Neural cell (in vitro differentiated cells): Measurements from ENCODE around the gene DMXL2. TPM values are rescaled to one million over a fixed set of nuclear protein-coding genes. Genes with fewer than 3 reads are reported as not detected.

Experiments used
- H2AFZ ChIP-seq: fragments of 200-600, 300-800 bp; sonication (generic), shearing (Covaris generic); 2 replicates; pipeline ENCODE4 v1.6.0; 2014; ENCODE audit warnings: low read depth, mild to moderate bottlenecking, antibody characterized with exemption, low read length, moderate library complexity
- H3F3A ChIP-seq: fragments of 200-600 bp; shearing (Covaris generic); 2 replicates; pipeline ENCODE4 v1.6.1; 2016; ENCODE audit warnings: mild to moderate bottlenecking, moderate library complexity, mixed read lengths, antibody characterized with exemption, low read length; ENCODE audit not compliant: insufficient read depth, poor library complexity, severe bottlenecking
- H3K27ac ChIP-seq: fragments of 200-600, 300-800 bp; sonication (generic), shearing (Covaris generic); 2 replicates; pipeline ENCODE4 v1.5.1; 2014; ENCODE audit warnings: mild to moderate bottlenecking, low read length, moderate library complexity
- H3K27me3 ChIP-seq: fragments of 300-800, 200-600 bp; sonication (generic), shearing (Covaris generic); 2 replicates; pipeline ENCODE4 v1.6.0; 2014; ENCODE audit warnings: mild to moderate bottlenecking, low read depth, low read length, moderate library complexity; ENCODE audit not compliant: insufficient read depth
- H3K36me3 ChIP-seq: fragments of 300-800, 200-600 bp; sonication (generic), shearing (Covaris generic); 2 replicates; pipeline ENCODE4 v1.5.1; 2014; ENCODE audit warnings: mild to moderate bottlenecking, antibody characterized with exemption, low read length, moderate library complexity; ENCODE audit not compliant: insufficient read depth
- H3K4me2 ChIP-seq: fragments of 300-800, 200-600 bp; sonication (generic), shearing (Covaris generic); 2 replicates; pipeline ENCODE4 v1.6.0; 2014; ENCODE audit warnings: mild to moderate bottlenecking, low read length
- H3K4me3 ChIP-seq: fragments of 300-800, 200-600 bp; sonication (generic), shearing (Covaris generic); 2 replicates; pipeline ENCODE4 v1.5.1; 2014; ENCODE audit warnings: mild to moderate bottlenecking, low read length, moderate library complexity
- H3K79me2 ChIP-seq: fragments of 200-600 bp; shearing (Covaris generic); replicated peaks from 2 replicates; pipeline ENCODE4 v1.6.0; 2014; ENCODE audit warnings: mild to moderate bottlenecking, low read length, moderate library complexity; ENCODE audit not compliant: insufficient read depth
- H3K9ac ChIP-seq: fragments of 300-800, 200-600 bp; sonication (generic), shearing (Covaris generic); 2 replicates; pipeline ENCODE4 v1.6.1; 2016; ENCODE audit warnings: mild to moderate bottlenecking, low read length, mixed read lengths
- H3K9me2 ChIP-seq: fragments of 200-600 bp; shearing (Covaris generic); 2 replicates; pipeline ENCODE4 v1.6.1; 2016; ENCODE audit warnings: mild to moderate bottlenecking, low read length, mixed read lengths; ENCODE audit not compliant: insufficient read depth
- H3K9me3 ChIP-seq: fragments of 200-600, 300-800 bp; sonication (generic), shearing (Covaris generic); 2 replicates; pipeline ENCODE4 v1.6.1; 2016; ENCODE audit warnings: mild to moderate bottlenecking, mixed run types, low read length, moderate library complexity, mixed read lengths
- H4K20me1 ChIP-seq: fragments of 200-600 bp; shearing (Covaris generic); 2 replicates; pipeline ENCODE4 v1.6.1; 2016; ENCODE audit warnings: mild to moderate bottlenecking, mixed run types; ENCODE audit not compliant: insufficient read depth
- EP300 ChIP-seq: fragments of 450-650 bp; conservative IDR thresholded peaks from 2 replicates; pipeline ENCODE4 v1.6.1; 2014; ENCODE audit warnings: antibody characterized with exemption, mild to moderate bottlenecking, moderate library complexity; ENCODE audit not compliant: poor library complexity, severe bottlenecking
- EZH2 ChIP-seq: fragments of 200-600, 300-800 bp; shearing (Covaris generic), sonication (generic); IDR thresholded peaks from 2 replicates; pipeline ENCODE4 v1.6.1; 2014; ENCODE audit warnings: antibody characterized with exemption, low read length, borderline replicate concordance, mild to moderate bottlenecking; ENCODE audit not compliant: insufficient read depth, poor library complexity, severe bottlenecking
- MXI1 ChIP-seq: fragments of 450-650 bp; conservative IDR thresholded peaks from 2 replicates; pipeline ENCODE4 v1.6.1; 2014; ENCODE audit warnings: antibody characterized with exemption, mild to moderate bottlenecking; ENCODE audit not compliant: poor library complexity, severe bottlenecking
- POLR2AphosphoS5 ChIP-seq: IDR thresholded peaks from 2 replicates; pipeline ENCODE4 v1.6.1; 2012
- RAD21 ChIP-seq: fragments of 450-650 bp; conservative IDR thresholded peaks from 2 replicates; pipeline ENCODE4 v1.6.1; 2014; ENCODE audit warnings: antibody characterized with exemption, mild to moderate bottlenecking, moderate library complexity
- SMC3 ChIP-seq: fragments of 450-650 bp; conservative IDR thresholded peaks from 2 replicates; pipeline ENCODE4 v1.6.1; 2014; ENCODE audit warnings: antibody characterized with exemption, mild to moderate bottlenecking, moderate library complexity; ENCODE audit not compliant: poor library complexity
- TAF1 ChIP-seq: IDR thresholded peaks from 2 replicates; pipeline ENCODE4 v1.6.1; 2012; ENCODE audit warnings: low read depth
- polyA plus RNA-seq: library from polyadenylated mRNA; depleted of rRNA; stranded (reverse); fragments of >200 nt; gene quantifications from 2 replicates; pipeline ENCODE4 v1.2.3, GENCODE V29; 2014
- TF ChIP-seq, protein P1 (sequence below): fragments of 450-650 bp; IDR thresholded peaks from 2 replicates; pipeline ENCODE4 v1.5.1; 2014; ENCODE audit warnings: antibody characterized with exemption, mild to moderate bottlenecking, moderate library complexity; ENCODE audit not compliant: poor library complexity, severe bottlenecking
- TF ChIP-seq, protein P2 (sequence below): IDR thresholded peaks from 2 replicates; pipeline ENCODE4 v1.6.1; 2012; ENCODE audit warnings: borderline replicate concordance

DMXL2 gene
- polyA plus RNA-seq, 1 donor from 2014 or later: 176 TPM

DNA sequence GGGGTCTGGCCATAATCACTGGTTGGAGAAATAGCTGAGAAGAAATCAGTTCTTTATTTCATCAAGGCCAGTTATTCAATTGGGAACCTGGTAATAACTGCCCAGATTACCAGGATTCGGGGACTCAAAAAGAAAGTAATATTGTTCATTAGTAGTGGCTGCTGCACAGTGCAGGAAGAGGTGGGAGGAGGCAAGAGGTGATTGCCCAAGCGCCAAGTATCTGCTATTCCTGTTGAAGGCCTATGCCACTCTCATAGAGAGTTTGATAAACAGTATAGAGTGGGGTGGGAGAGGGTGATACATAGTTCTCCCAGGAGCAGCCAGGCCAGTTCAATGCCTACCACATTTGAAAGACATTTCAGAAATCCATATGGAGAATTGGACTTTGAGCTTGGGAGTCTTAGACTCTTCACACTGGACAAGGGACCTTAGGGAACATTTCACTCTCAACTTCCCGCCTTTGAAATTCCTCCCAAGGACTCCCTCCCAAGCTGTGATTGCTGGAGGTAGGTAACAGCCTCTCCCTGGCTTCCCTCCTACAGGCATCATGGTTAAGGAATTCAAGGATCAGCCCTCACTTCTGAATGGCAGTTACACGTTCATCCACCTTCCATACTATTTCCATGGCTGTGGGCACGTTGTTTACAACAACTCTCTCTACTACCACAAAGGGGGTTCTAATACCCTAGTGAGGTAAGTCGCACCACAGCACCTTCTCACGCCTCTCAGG is 221.4 kb downstream of the DMXL2 start:
- no peak overlapping the region for H3K9ac ChIP-seq
- no peak overlapping the region for H3K27ac ChIP-seq
- H3K79me2 ChIP-seq: no peaks in the 10 kb centered on the region
- no peak overlapping the region for H2AFZ ChIP-seq
- H3K36me3 ChIP-seq: no peaks in the 10 kb centered on the region
- no peak overlapping the region for H3K4me3 ChIP-seq
- no peaks in the 10 kb centered on the region for H3F3A ChIP-seq
- no peaks in the 10 kb centered on the region for H3K9me2 ChIP-seq
- no peaks in the 10 kb centered on the region for H3K27me3 ChIP-seq
- H3K9me3 ChIP-seq: no peaks in the 10 kb centered on the region
- TF ChIP-seq, protein P1, sequence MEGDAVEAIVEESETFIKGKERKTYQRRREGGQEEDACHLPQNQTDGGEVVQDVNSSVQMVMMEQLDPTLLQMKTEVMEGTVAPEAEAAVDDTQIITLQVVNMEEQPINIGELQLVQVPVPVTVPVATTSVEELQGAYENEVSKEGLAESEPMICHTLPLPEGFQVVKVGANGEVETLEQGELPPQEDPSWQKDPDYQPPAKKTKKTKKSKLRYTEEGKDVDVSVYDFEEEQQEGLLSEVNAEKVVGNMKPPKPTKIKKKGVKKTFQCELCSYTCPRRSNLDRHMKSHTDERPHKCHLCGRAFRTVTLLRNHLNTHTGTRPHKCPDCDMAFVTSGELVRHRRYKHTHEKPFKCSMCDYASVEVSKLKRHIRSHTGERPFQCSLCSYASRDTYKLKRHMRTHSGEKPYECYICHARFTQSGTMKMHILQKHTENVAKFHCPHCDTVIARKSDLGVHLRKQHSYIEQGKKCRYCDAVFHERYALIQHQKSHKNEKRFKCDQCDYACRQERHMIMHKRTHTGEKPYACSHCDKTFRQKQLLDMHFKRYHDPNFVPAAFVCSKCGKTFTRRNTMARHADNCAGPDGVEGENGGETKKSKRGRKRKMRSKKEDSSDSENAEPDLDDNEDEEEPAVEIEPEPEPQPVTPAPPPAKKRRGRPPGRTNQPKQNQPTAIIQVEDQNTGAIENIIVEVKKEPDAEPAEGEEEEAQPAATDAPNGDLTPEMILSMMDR: no peak
- TF ChIP-seq POLR2AphosphoS5 (no peak), EP300 (no peak), EZH2 (no peak)
- TF ChIP-seq, protein P2, sequence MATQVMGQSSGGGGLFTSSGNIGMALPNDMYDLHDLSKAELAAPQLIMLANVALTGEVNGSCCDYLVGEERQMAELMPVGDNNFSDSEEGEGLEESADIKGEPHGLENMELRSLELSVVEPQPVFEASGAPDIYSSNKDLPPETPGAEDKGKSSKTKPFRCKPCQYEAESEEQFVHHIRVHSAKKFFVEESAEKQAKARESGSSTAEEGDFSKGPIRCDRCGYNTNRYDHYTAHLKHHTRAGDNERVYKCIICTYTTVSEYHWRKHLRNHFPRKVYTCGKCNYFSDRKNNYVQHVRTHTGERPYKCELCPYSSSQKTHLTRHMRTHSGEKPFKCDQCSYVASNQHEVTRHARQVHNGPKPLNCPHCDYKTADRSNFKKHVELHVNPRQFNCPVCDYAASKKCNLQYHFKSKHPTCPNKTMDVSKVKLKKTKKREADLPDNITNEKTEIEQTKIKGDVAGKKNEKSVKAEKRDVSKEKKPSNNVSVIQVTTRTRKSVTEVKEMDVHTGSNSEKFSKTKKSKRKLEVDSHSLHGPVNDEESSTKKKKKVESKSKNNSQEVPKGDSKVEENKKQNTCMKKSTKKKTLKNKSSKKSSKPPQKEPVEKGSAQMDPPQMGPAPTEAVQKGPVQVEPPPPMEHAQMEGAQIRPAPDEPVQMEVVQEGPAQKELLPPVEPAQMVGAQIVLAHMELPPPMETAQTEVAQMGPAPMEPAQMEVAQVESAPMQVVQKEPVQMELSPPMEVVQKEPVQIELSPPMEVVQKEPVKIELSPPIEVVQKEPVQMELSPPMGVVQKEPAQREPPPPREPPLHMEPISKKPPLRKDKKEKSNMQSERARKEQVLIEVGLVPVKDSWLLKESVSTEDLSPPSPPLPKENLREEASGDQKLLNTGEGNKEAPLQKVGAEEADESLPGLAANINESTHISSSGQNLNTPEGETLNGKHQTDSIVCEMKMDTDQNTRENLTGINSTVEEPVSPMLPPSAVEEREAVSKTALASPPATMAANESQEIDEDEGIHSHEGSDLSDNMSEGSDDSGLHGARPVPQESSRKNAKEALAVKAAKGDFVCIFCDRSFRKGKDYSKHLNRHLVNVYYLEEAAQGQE: no peak
- no peaks in the 10 kb centered on the region for H4K20me1 ChIP-seq
- H3K4me2 ChIP-seq: no peak overlapping the region

DNA sequence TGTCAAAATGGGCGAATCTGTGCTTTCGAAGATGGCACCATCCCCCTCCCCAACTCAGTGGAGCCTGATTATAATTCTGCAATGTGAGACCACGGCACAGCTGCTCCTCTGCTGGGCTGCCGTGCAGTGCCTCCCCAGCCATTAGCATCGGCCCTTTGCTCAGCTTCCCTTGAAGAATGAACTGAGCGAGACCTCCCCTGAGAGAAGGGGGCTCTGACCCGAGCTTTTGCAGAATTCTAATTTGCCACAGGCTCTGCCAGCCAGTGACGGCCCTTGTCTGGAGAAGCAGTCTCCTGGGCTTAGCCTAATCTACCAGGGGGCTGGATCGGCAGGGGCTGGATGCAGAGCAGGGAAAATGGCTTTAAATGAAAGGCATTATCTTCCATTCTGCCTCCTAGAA is 223.9 kb downstream of the DMXL2 start:
- no peaks in the 10 kb centered on the region for H4K20me1 ChIP-seq
- H3K4me2 ChIP-seq: no peak overlapping the region
- H2AFZ ChIP-seq: no peak overlapping the region
- no peaks in the 10 kb centered on the region for H3K36me3 ChIP-seq
- H3K27me3 ChIP-seq: no peaks in the 10 kb centered on the region
- no peak overlapping the region for H3K9ac ChIP-seq
- no peaks in the 10 kb centered on the region for H3K9me3 ChIP-seq
- H3K4me3 ChIP-seq: no peak overlapping the region
- H3K27ac ChIP-seq: no peak overlapping the region
- no peaks in the 10 kb centered on the region for H3K79me2 ChIP-seq
- TF ChIP-seq RAD21 (no peak), EP300 (no peak), SMC3 (no peak), MXI1 (no peak), EZH2 (no peak), TAF1 (no peak), POLR2AphosphoS5 (no peak)
- TF ChIP-seq, protein P1: no peak
- TF ChIP-seq, protein P2: no peak
- H3F3A ChIP-seq: no peaks in the 10 kb centered on the region
- H3K9me2 ChIP-seq: no peaks in the 10 kb centered on the region
